ENCODE data around the gene CELA1.
"Not testable (repeated sequence)": the region's sequence is repeated elsewhere in the genome, so short reads cannot be mapped to it uniquely, and the experiment has no call there.

The CELA1 gene

GRCh38 chr12:51293696-51294095 is 52.8 kb downstream of the CELA1 start:
- no peak for DNase-seq (ENCODE audit: extremely low spot score)
- CTCF ChIA-PET, result no interaction called here
- POLR2A ChIA-PET, result no interaction called here
- TF ChIP-seq ZNF384 (IDR thresholded peaks at IDR 0.05) (no peak), LEF1 (IDR thresholded peaks at IDR 0.05; ENCODE audit: borderline replicate concordance) (no peak), ARNT (IDR thresholded peaks at IDR 0.05) (no peak), BHLHE40 (IDR thresholded peaks at IDR 0.05; ENCODE audit: borderline replicate concordance) (no peak), NFRKB (IDR thresholded peaks at IDR 0.05) (no peak)

DNA sequence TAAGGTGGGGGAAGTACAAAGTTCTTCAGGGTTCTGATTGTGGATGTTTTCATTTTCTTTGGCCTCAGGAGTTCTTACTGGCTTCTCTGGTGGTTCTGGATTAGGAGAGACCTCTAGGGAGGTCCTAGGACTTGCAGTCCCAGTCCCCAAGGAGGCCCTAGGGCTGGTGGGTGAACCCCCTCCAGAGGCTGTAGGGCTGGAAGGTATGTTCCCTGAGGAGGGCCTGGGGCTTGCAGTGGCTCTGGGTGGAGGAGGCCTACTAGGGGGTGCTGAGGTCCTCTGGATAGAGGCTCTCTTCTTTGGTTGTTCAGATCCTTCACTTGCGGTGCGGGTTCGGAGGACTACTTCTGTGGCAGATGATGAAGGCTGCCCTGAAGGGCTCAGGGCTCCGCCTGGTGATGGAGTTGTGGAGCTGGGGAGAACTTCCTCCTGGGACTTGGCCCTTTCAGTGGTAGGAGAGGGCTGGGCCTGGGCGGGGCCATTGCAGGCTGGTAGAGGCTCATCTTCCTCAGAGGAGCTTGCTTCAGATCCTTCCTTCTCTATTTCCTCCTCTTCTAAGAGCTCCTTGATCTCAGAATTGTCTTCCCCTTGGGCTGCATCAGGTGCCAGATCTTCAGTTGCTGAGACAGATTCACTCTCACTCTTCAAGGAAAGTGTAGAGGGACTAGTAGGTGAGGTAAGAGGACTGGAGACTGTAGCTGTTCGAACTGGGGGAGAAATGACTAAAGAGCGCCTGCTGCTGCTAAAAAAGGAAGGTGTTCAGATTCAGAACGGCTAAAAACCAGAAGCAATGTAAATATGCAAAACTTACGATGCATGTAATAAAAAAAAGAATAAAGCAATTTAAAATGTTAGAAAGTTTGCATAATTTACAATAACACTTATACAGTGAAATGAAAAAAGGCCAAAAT is 54.6 kb downstream of the CELA1 start:
- DNase-seq (ENCODE audit: extremely low spot score); POLR2A ChIA-PET; CTCF ChIA-PET: not testable (repeated sequence)

GRCh38 chr12:51285843-51286242 is 60.6 kb downstream of the CELA1 start:
- ChIA-PET CTCF (no interaction called here), POLR2A (no interaction called here)
- TF ChIP-seq ELF4 (IDR thresholded peaks at IDR 0.05) (no peak), ZNF384 (IDR thresholded peaks at IDR 0.05) (no peak), L3MBTL2 (conservative IDR thresholded peaks at IDR 0.05) (no peak), FOXM1 (IDR thresholded peaks at IDR 0.05; ENCODE audit: borderline replicate concordance) (no peak), FOXK2 (IDR thresholded peaks at IDR 0.05) (no peak)
- no peak for DNase-seq (ENCODE audit: extremely low spot score)

- no peak for DNase-seq (ENCODE audit: extremely low spot score)
- POLR2A ChIA-PET, result no interaction called here
- CTCF ChIA-PET, result no interaction called here
- TF ChIP-seq NFRKB (IDR thresholded peaks at IDR 0.05) (no peak), ARNT (IDR thresholded peaks at IDR 0.05) (no peak), FOXK2 (IDR thresholded peaks at IDR 0.05) (no peak), BHLHE40 (IDR thresholded peaks at IDR 0.05; ENCODE audit: borderline replicate concordance) (no peak), ELF4 (IDR thresholded peaks at IDR 0.05) (no peak), CTBP1 (IDR thresholded peaks at IDR 0.05; ENCODE audit: borderline replicate concordance) (no peak), ZNF384 (IDR thresholded peaks at IDR 0.05) (no peak), FOXM1 (IDR thresholded peaks at IDR 0.05; ENCODE audit: borderline replicate concordance) (no peak), TARDBP (IDR thresholded peaks at IDR 0.05) (no peak), SUZ12 (IDR thresholded peaks at IDR 0.05) (no peak)
Measured at GRCh38 chr12:51281202-51281924, 65.1 kb downstream of the CELA1 start.

Data from HEK293T (cell line).